Measurements from ENCODE around the gene CCDC78. TPM values are rescaled to one million over a fixed set of nuclear protein-coding genes. Genes with fewer than 3 reads are reported as not detected.

CCDC78 gene
- total and polyA plus RNA-seq, 2 of the 4 experiments (the other 2 are of a cell fraction), result 0.54 to 4.6 TPM

GRCh38 chr16:677316-678190, 48.7 kb downstream of the CCDC78 start:
- Histone ChIP-seq H4K20me1 (ENCODE audit: insufficient read depth, low read length) (peaks cover 40% of the 10 kb centered on the region), H3K27ac (ENCODE audit: insufficient read depth, low read length) (no peak overlapping the region), H3K4ac (ENCODE audit: low read depth, low read length) (no peak overlapping the region), H3K27me3 (ENCODE audit: control insufficient read depth, insufficient read depth, low read length) (no peaks in the 10 kb centered on the region), H3K79me1 (ENCODE audit: low read depth in 1 of 2, low read length in 2 of 2) (peaks cover 9 to 35% of the 10 kb centered on the region in 2 experiments; a peak in 3 of 4 replicates), H3K23ac (ENCODE audit: low read depth, low read length) (no peak overlapping the region), H2BK20ac (ENCODE audit: low read depth, low read length) (no peak overlapping the region), H2BK120ac (ENCODE audit: low read depth, low read length) (no peak overlapping the region), H2AFZ (replicated peaks; ENCODE audit: low read length, poor library complexity) (no peak overlapping the region), H2BK5ac (ENCODE audit: low read depth, low read length, poor library complexity, severe bottlenecking) (no peak overlapping the region), H3K4me3 (ENCODE audit: insufficient read depth, low read depth, low read length) (no peak overlapping the region), H3K9ac (ENCODE audit: low read depth, low read length) (no peak overlapping the region), H4K8ac (ENCODE audit: low read depth in 2 of 2, low read length in 2 of 2) (no peak overlapping the region), H3K36me3 (ENCODE audit: control insufficient read depth, insufficient read depth, low read length) (peaks cover 29% of the 10 kb centered on the region), H3K4me1 (ENCODE audit: control insufficient read depth, insufficient read depth, low read length) (peaks cover 20% of the 10 kb centered on the region), H2AK5ac (ENCODE audit: low read depth, low read length) (no peak overlapping the region), H3K56ac (ENCODE audit: extremely low read depth, insufficient read depth, low read length) (no peak overlapping the region), H3K18ac (ENCODE audit: low read depth, low read length) (no peak overlapping the region), H4K91ac (ENCODE audit: insufficient read depth, low read depth, low read length) (no peak overlapping the region), H2BK15ac (ENCODE audit: low read depth, low read length) (no peak overlapping the region), H3K4me2 (ENCODE audit: low read depth, low read length) (no peak overlapping the region), H3K9me1 (ENCODE audit: insufficient read depth, low read length) (peaks cover 15% of the 10 kb centered on the region), H3K14ac (replicated peaks; ENCODE audit: low read depth, low read length) (no peak overlapping the region), H2AK9ac (replicated peaks; ENCODE audit: low read depth, low read length, poor library complexity) (no peak overlapping the region), H4K5ac (ENCODE audit: low read depth, low read length) (no peak overlapping the region), H3K9me3 (ENCODE audit: control insufficient read depth, insufficient read depth, low read length) (no peaks in the 10 kb centered on the region)
- ChIA-PET POLR2A (ENCODE audit: unreplicated experiment) (no interaction called here), CTCF (no interaction called here)
- 72% methylated on average over 20 of the region's 57 CpGs; no CpG with 5 or more reads in 1 of the 2 experiments for WGBS, 2 experiments (ENCODE audit: extremely low coverage in 2 of 2, insufficient read length in 1 of 2)
- dilution Hi-C loops (cut with HindIII; ENCODE audit: low sequenced_read_pairs, unreplicated experiment), result no loop called here
- no TSS peak for BruUV-seq (replicated peaks)
- DNase-seq (no peak), ATAC-seq (ENCODE audit: low read depth) (no peak)
- TF ChIP-seq POLR2A (IDR thresholded peaks at IDR 0.05; ENCODE audit: low read depth, low read length) (no peak), CTCF (conservative IDR thresholded peaks at IDR 0.05; ENCODE audit: low read depth, low read length) (no peak), CEBPB (IDR thresholded peaks at IDR 0.05; ENCODE audit: low read depth, low read length) (no peak), RFX5 (IDR thresholded peaks at IDR 0.05; ENCODE audit: low read depth, low read length) (no peak), MAZ (IDR thresholded peaks at IDR 0.05; ENCODE audit: borderline replicate concordance, low read depth, low read length) (no peak), RCOR1 (IDR thresholded peaks at IDR 0.05; ENCODE audit: insufficient replicate concordance, low read length) (no peak), FOS (IDR thresholded peaks at IDR 0.05; ENCODE audit: low read depth, low read length) (no peak), SMC3 (IDR thresholded peaks at IDR 0.05; ENCODE audit: low read depth, low read length) (no peak)
- in situ Hi-C loops (cut with MboI; ENCODE audit: low sequenced_read_pairs), result no loop called here
- intact Hi-C loops (cut with micrococcal nuclease), result no loop called here

All from IMR-90 (cell line).